WTC11 (cell line): ENCODE results near the gene COX7B2.

Source experiments
- ESRRA ChIP-seq: sonication (generic); formaldehyde crosslinking; IDR thresholded peaks from 2 replicates; pipeline ENCODE4 v1.8.1; 2022; ENCODE audit warnings: mild to moderate bottlenecking, missing genetic modification reagents, borderline replicate concordance
- NFYB ChIP-seq: sonication (generic); formaldehyde crosslinking; conservative IDR thresholded peaks from 2 replicates; pipeline ENCODE4 v1.8.0; 2022; ENCODE audit warnings: low read depth, missing genetic modification reagents
- NR3C1 ChIP-seq: sonication (generic); formaldehyde crosslinking; conservative IDR thresholded peaks from 2 replicates; pipeline ENCODE4 v1.8.1; 2023; ENCODE audit warnings: low read depth, mild to moderate bottlenecking, missing genetic modification reagents
- OVOL2 ChIP-seq: fragments of 250-450 bp; sonication (Bioruptor Pico); IDR thresholded peaks from 2 replicates; pipeline ENCODE4 v1.9.0; 2021; ENCODE audit warnings: mild to moderate bottlenecking, borderline replicate concordance
- TF ChIP-seq, protein P1 (sequence below): sonication (generic); formaldehyde crosslinking; IDR thresholded peaks from 2 replicates; pipeline ENCODE4 v1.8.1; 2022; ENCODE audit warnings: mild to moderate bottlenecking, missing genetic modification reagents, moderate library complexity, borderline replicate concordance
- TF ChIP-seq, protein P2 (sequence below): fragments of 200-600 bp; IDR thresholded peaks from 2 replicates; pipeline ENCODE4 v1.8.0; 2022; ENCODE audit warnings: antibody characterized with exemption

DNA sequence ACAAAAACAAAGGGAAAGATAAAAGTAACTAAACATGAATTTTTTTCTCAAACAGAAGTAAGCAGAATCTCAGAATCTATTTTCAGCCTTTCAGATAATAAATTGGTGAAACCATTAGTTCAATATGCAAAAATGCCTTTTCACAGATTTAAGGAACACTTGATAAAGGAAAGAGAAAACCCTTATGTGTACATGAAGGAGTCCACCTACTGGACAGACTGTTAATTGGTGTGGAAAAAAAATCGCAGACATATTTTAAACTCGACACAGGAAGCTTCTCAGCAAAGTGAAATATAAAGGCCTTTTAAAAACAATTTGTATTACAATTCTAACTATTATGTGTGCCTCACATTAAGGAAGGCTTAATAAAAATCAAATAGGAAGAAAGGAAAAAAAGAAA is 22.3 kb downstream of the COX7B2 start:
- TF ChIP-seq NFYB (CRISPR knock-in tag) (no peak), ESRRA (CRISPR knock-in tag) (no peak), OVOL2 (CRISPR knock-in tag) (no peak), NR3C1 (no peak)
- TF ChIP-seq, protein P1, sequence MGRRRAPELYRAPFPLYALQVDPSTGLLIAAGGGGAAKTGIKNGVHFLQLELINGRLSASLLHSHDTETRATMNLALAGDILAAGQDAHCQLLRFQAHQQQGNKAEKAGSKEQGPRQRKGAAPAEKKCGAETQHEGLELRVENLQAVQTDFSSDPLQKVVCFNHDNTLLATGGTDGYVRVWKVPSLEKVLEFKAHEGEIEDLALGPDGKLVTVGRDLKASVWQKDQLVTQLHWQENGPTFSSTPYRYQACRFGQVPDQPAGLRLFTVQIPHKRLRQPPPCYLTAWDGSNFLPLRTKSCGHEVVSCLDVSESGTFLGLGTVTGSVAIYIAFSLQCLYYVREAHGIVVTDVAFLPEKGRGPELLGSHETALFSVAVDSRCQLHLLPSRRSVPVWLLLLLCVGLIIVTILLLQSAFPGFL (CRISPR knock-in tag) = no peak
- TF ChIP-seq, protein P2, sequence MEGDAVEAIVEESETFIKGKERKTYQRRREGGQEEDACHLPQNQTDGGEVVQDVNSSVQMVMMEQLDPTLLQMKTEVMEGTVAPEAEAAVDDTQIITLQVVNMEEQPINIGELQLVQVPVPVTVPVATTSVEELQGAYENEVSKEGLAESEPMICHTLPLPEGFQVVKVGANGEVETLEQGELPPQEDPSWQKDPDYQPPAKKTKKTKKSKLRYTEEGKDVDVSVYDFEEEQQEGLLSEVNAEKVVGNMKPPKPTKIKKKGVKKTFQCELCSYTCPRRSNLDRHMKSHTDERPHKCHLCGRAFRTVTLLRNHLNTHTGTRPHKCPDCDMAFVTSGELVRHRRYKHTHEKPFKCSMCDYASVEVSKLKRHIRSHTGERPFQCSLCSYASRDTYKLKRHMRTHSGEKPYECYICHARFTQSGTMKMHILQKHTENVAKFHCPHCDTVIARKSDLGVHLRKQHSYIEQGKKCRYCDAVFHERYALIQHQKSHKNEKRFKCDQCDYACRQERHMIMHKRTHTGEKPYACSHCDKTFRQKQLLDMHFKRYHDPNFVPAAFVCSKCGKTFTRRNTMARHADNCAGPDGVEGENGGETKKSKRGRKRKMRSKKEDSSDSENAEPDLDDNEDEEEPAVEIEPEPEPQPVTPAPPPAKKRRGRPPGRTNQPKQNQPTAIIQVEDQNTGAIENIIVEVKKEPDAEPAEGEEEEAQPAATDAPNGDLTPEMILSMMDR = no peak
